Skeletal muscle satellite cell (primary cell): ENCODE measurements around the gene TMEM132C.

Experiments
- H3K27me3 ChIP-seq: 2 replicates; pipeline ENCODE4 v1.7.0; 2013; ENCODE audit warnings: low read length; ENCODE audit not compliant: control insufficient read depth, insufficient read depth
- H3K36me3 ChIP-seq: 2 replicates; pipeline ENCODE4 v1.7.0; 2013; ENCODE audit warnings: mild to moderate bottlenecking, control low read depth, low read length; ENCODE audit not compliant: insufficient read depth
- H3K4me1 ChIP-seq: 2 replicates; pipeline ENCODE4 v1.7.0; 2013; ENCODE audit warnings: low read length; ENCODE audit not compliant: control insufficient read depth, insufficient read depth
- H3K4me2 ChIP-seq: 2 replicates; pipeline ENCODE4 v1.7.0; 2013; ENCODE audit warnings: mild to moderate bottlenecking, low read length
- H3K4me3 ChIP-seq: 2 replicates; pipeline ENCODE4 v1.7.0; 2013; ENCODE audit warnings: low read length
- H3K9ac ChIP-seq: 2 replicates; pipeline ENCODE4 v1.7.0; 2013; ENCODE audit warnings: mild to moderate bottlenecking, low read depth, low read length, moderate library complexity
- H3K9me3 ChIP-seq: replicated peaks from 2 replicates; pipeline ENCODE4 v1.7.0; 2013; ENCODE audit warnings: mild to moderate bottlenecking, control low read depth, low read length

TMEM132C gene

DNA sequence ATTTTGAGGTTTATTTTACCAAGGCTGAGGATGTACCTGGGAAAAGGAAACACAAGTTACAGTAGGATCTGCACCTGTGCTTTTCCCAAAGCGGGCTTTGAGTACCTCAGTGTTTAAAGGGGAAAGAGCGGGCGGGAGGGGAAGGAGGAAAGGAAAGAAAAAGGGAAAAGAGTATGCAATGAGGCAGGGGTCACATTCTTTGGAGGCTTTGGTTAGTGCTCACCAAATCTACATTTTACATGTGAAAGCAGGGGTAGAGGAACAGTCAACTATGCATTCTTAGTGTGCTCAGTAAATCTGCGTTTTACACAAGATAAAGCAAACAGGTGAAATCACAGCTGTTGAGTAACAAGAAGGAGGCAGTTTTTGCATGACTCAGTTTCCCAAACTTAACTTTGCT lies 242.2 kb downstream of the TMEM132C start:
- no peak overlapping the region for H3K9ac ChIP-seq
- H3K36me3 ChIP-seq = no peaks in the 10 kb centered on the region
- H3K9me3 ChIP-seq = peaks cover 6% of the 10 kb centered on the region
- H3K4me3 ChIP-seq = no peak overlapping the region
- H3K4me2 ChIP-seq = no peak overlapping the region
- H3K4me1 ChIP-seq = no peaks in the 10 kb centered on the region
- no peaks in the 10 kb centered on the region for H3K27me3 ChIP-seq

- Histone ChIP-seq H3K9me3 (peaks cover 15% of the 10 kb centered on the region), H3K4me3 (no peak overlapping the region), H3K4me2 (no peak overlapping the region), H3K27me3 (no peaks in the 10 kb centered on the region), H3K4me1 (no peaks in the 10 kb centered on the region), H3K36me3 (no peaks in the 10 kb centered on the region), H3K9ac (no peak overlapping the region)
Observed at GRCh38 chr12:128510511-128510910, 243.5 kb downstream of the TMEM132C start.

- Histone ChIP-seq H3K9ac (no peak overlapping the region), H3K9me3 (peaks cover 15% of the 10 kb centered on the region), H3K4me2 (no peak overlapping the region)
Observed at GRCh38 chr12:128513331-128513730, 246.4 kb downstream of the TMEM132C start.

DNA sequence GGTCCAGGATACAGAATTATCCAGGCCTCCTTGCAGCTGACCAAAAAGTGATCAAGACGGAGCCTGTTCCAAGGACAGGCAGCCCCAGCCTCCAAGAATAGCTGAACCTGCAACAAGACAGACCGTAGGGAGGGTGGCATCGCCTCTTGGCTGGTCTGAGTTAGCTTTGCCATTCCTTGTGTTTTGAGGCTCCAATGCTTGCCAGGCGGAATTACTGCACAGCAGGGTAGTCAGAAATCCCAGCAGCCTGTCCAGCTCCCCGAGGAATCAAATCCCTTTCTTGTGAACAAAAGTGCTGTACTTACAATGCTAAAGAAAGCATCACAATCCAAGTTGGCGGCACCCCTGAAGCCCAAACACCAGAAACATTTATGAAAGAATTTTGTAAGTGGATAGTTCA lies 246.9 kb downstream of the TMEM132C start:
- Histone ChIP-seq H3K4me2 (no peak overlapping the region), H3K27me3 (no peaks in the 10 kb centered on the region), H3K9me3 (peaks cover 15% of the 10 kb centered on the region), H3K9ac (no peak overlapping the region), H3K4me1 (no peaks in the 10 kb centered on the region), H3K36me3 (no peaks in the 10 kb centered on the region), H3K4me3 (no peak overlapping the region)

More at GRCh38 chr12:128513331-128513730, 246.4 kb downstream of the TMEM132C start:
- H3K36me3 ChIP-seq = no peaks in the 10 kb centered on the region
- no peak overlapping the region for H3K4me3 ChIP-seq
- no peaks in the 10 kb centered on the region for H3K4me1 ChIP-seq
- no peaks in the 10 kb centered on the region for H3K27me3 ChIP-seq

DNA sequence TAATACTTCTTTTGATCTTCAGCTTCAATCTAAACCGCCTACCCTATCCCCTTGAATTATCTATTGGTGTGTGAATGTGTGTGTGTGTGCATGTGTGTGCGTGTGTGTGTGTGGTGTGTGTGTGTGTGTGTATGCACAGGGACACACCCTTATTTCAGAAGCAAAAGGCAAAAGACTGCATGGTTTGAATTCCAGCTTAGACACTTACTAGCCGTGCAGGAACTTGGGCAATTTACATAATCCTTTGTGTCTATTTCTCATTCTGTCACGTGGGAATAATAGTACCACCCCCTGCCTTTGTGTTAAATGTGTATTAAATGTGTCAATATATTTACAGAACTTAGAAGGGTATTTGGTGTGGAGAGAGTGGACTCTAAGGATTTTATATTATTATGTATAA lies 251.7 kb downstream of the TMEM132C start:
- no peak overlapping the region for H3K4me3 ChIP-seq
- H3K36me3 ChIP-seq = no peaks in the 10 kb centered on the region
- no peaks in the 10 kb centered on the region for H3K4me1 ChIP-seq
- H3K9ac ChIP-seq = no peak overlapping the region
- H3K4me2 ChIP-seq = no peak overlapping the region
- no peaks in the 10 kb centered on the region for H3K27me3 ChIP-seq
- H3K9me3 ChIP-seq = peaks cover 15% of the 10 kb centered on the region

DNA sequence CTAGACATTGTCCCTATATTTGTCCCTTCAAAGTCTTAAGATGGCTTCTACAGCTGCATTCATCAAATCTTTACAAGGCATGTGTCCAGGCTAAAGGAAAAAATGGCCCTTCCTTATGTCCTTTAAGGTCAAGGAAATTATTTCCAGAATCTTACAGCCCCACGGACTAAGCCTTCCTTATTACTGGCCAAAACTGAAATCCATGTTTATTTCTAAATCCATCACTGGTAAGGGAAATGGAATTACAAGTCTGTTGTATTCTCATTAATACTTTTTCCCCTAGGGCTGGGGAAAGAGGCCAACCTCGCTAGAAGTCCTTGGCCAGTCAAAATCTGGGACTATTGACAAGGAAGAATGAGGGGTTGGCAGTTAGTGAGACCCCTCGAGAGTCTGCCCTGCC lies 252.5 kb downstream of the TMEM132C start:
- Histone ChIP-seq H3K27me3 (no peaks in the 10 kb centered on the region), H3K4me2 (no peak overlapping the region), H3K4me3 (no peak overlapping the region), H3K4me1 (no peaks in the 10 kb centered on the region), H3K9ac (no peak overlapping the region), H3K36me3 (no peaks in the 10 kb centered on the region), H3K9me3 (peaks cover 15% of the 10 kb centered on the region)

GRCh38 chr12:128521981-128522380 lies 255.0 kb downstream of the TMEM132C start:
- Histone ChIP-seq H3K9ac (no peak overlapping the region), H3K9me3 (peaks cover 16% of the 10 kb centered on the region), H3K4me1 (no peaks in the 10 kb centered on the region), H3K36me3 (no peaks in the 10 kb centered on the region), H3K27me3 (no peaks in the 10 kb centered on the region), H3K4me2 (no peak overlapping the region), H3K4me3 (no peak overlapping the region)

GRCh38 chr12:128524439-128524838 lies 257.5 kb downstream of the TMEM132C start:
- no peaks in the 10 kb centered on the region for H3K27me3 ChIP-seq
- no peak overlapping the region for H3K4me2 ChIP-seq
- H3K4me1 ChIP-seq = no peaks in the 10 kb centered on the region
- H3K4me3 ChIP-seq = no peak overlapping the region
- H3K9me3 ChIP-seq = peaks cover 25% of the 10 kb centered on the region
- H3K36me3 ChIP-seq = no peaks in the 10 kb centered on the region
- H3K9ac ChIP-seq = no peak overlapping the region

GRCh38 chr12:128531170-128531569 lies 264.2 kb downstream of the TMEM132C start:
- Histone ChIP-seq H3K4me2 (no peak overlapping the region), H3K9ac (no peak overlapping the region), H3K4me3 (no peak overlapping the region), H3K4me1 (no peaks in the 10 kb centered on the region), H3K36me3 (no peaks in the 10 kb centered on the region), H3K9me3 (peaks cover 21% of the 10 kb centered on the region), H3K27me3 (no peaks in the 10 kb centered on the region)

- Histone ChIP-seq H3K4me3 (no peak overlapping the region), H3K36me3 (no peaks in the 10 kb centered on the region), H3K27me3 (no peaks in the 10 kb centered on the region), H3K4me1 (no peaks in the 10 kb centered on the region), H3K9ac (no peak overlapping the region), H3K9me3 (peaks cover 12% of the 10 kb centered on the region), H3K4me2 (no peak overlapping the region)
Observed at GRCh38 chr12:128534906-128535305, 267.9 kb downstream of the TMEM132C start.

- H3K4me2 ChIP-seq = no peak overlapping the region
- peaks cover 8% of the 10 kb centered on the region for H3K9me3 ChIP-seq
- H3K27me3 ChIP-seq = no peaks in the 10 kb centered on the region
- no peaks in the 10 kb centered on the region for H3K36me3 ChIP-seq
- no peak overlapping the region for H3K9ac ChIP-seq
- H3K4me3 ChIP-seq = no peak overlapping the region
- no peaks in the 10 kb centered on the region for H3K4me1 ChIP-seq
Observed at GRCh38 chr12:128536810-128537209, 269.8 kb downstream of the TMEM132C start.

GRCh38 chr12:128537668-128538067 lies 270.7 kb downstream of the TMEM132C start:
- Histone ChIP-seq H3K4me2 (no peak overlapping the region), H3K4me1 (no peaks in the 10 kb centered on the region), H3K27me3 (no peaks in the 10 kb centered on the region), H3K9me3 (peaks cover 8% of the 10 kb centered on the region), H3K9ac (no peak overlapping the region), H3K4me3 (no peak overlapping the region), H3K36me3 (no peaks in the 10 kb centered on the region)
